ENCODE results near the gene FLT3LG. TPM values are rescaled to one million over a fixed set of nuclear protein-coding genes. Genes with fewer than 3 reads are reported as not detected.
A peak's percentile ranks its signal among the peaks of the same experiment; 100 is the strongest.

FLT3LG gene
- total and polyA plus RNA-seq, 2 of the 8 experiments (the other 6 are each of a cell fraction or from before 2014, with no cell fraction given): 1.6 to 3.2 TPM

GRCh38 chr19:49503582-49503962 lies 29.6 kb downstream of the FLT3LG start:
- ChIA-PET POLR2A (ENCODE audit: partially characterized antibody) (interaction anchor here (0.7 to 2.1 kb wide), 14 partner anchors 8 to 173 kb away, joined by 3 to 11 read pairs (median 4); partner anchors contain the start of gene RPL13A), CTCF (ENCODE audit: partially characterized antibody) (interaction anchor here (0.6 to 3.4 kb wide), 14 partner anchors 8 to 165 kb away, joined by 3 to 12 read pairs (median 4); partner anchors contain the start of gene PIH1D1)
- Histone ChIP-seq H3K4ac (replicated peaks; ENCODE audit: insufficient read length, low read depth, low read length) (no peak overlapping the region), H2BK120ac (replicated peaks; ENCODE audit: low read depth, low read length) (no peak overlapping the region), H3K56ac (replicated peaks; ENCODE audit: insufficient read length, low read depth, low read length) (no peak overlapping the region), H3K23me2 (ENCODE audit: low read depth, low read length) (peaks cover 8% of the 10 kb centered on the region; the same call in 1 of the 2 replicates), H4K20me1 (replicated peaks in 1 of 2; ENCODE audit: control insufficient read depth in 1 of 2, insufficient read depth in 2 of 2, low read length in 2 of 2) (peaks cover 6 to 8% of the 10 kb centered on the region in 2 experiments), H3K4me3 (ENCODE audit: extremely low read depth in 1 of 4, insufficient read depth in 2 of 4, low read depth in 3 of 4, low read length in 4 of 4) (no peak overlapping the region), H4K5ac (ENCODE audit: insufficient read length, low read depth, low read length) (no peak overlapping the region), H4K8ac (ENCODE audit: extremely low read depth, insufficient read depth, low read length) (no peak overlapping the region), H2BK5ac (ENCODE audit: low read depth, low read length) (no peak overlapping the region), H3K14ac (ENCODE audit: insufficient read length) (no peak overlapping the region), H3K9me3 (ENCODE audit: insufficient read depth in 2 of 2, low read depth in 1 of 2, low read length in 1 of 2) (no peaks in the 10 kb centered on the region), H3K18ac (ENCODE audit: extremely low read depth, low read length) (no peak overlapping the region), H2BK12ac (ENCODE audit: low read depth, low read length) (no peak overlapping the region), H3K79me1 (ENCODE audit: low read depth, low read length) (peaks cover 5% of the 10 kb centered on the region; the same call in 1 of the 2 replicates), H3K9ac (replicated peaks in 1 of 4; ENCODE audit: extremely low read depth in 1 of 4, low read depth in 3 of 4, low read length in 3 of 4) (no peak overlapping the region), H4K91ac (replicated peaks; ENCODE audit: insufficient read length, low read length) (no peak overlapping the region), H2BK15ac (ENCODE audit: low read length) (no peak overlapping the region), H3K4me2 (ENCODE audit: insufficient read depth in 1 of 2, low read depth in 2 of 2, low read length in 2 of 2) (no peak overlapping the region), H3K27me3 (replicated peaks in 1 of 4; ENCODE audit: control insufficient read depth in 3 of 4, extremely low read depth in 1 of 4, insufficient read depth in 3 of 4, low read length in 3 of 4) (no peaks in the 10 kb centered on the region), H2AFZ (ENCODE audit: low read length) (no peak overlapping the region), H3K23ac (ENCODE audit: insufficient read length) (no peak overlapping the region), H3K4me1 (replicated peaks in 1 of 4; ENCODE audit: control insufficient read depth in 3 of 4, insufficient read depth in 4 of 4, low read length in 3 of 4) (peaks cover 0 to 19% (median 13%) of the 10 kb centered on the region in 4 experiments; a peak in 6 of 7 replicates), H3K27ac (ENCODE audit: low read depth, low read length) (no peak overlapping the region), H2AK5ac (ENCODE audit: low read depth, low read length) (no peak overlapping the region), H2BK20ac (ENCODE audit: low read length) (no peak overlapping the region), H3K36me3 (ENCODE audit: control insufficient read depth in 2 of 4, insufficient read depth in 4 of 4, low read length in 3 of 4) (peaks cover 7 to 16% (median 10%) of the 10 kb centered on the region in 4 experiments; a peak in 7 of 8 replicates), H3K79me2 (ENCODE audit: control insufficient read depth in 1 of 2, insufficient read depth in 2 of 2, low read length in 2 of 2) (no peaks in the 10 kb centered on the region; a peak in 1 of 4 replicates)
- DNase-seq (ENCODE audit: low read depth in 1 of 2, low spot score in 2 of 2) (no peak), FAIRE-seq (no peak)
- TF ChIP-seq EP300 (IDR thresholded peaks at IDR 0.05; ENCODE audit: borderline replicate concordance in 1 of 2, low read depth in 2 of 2, low read length in 2 of 2) (peak in 1 of 2 experiments; percentile 5; a peak in 1 of 3 replicates), TCF12 (IDR thresholded peaks at IDR 0.05; ENCODE audit: low read depth, low read length) (peak; percentile 96), SIRT6 (IDR thresholded peaks at IDR 0.05; ENCODE audit: low read length) (no peak), POLR2AphosphoS5 (IDR thresholded peaks at IDR 0.05; ENCODE audit: low read depth, low read length) (peak; percentile 36; the same call in 1 of the 2 replicates)
- 81% methylated on average over 9 of the region's 9 CpGs; no CpG with 5 or more reads in 1 of the 2 experiments for WGBS, 2 experiments (ENCODE audit: extremely low coverage in 1 of 2, insufficient coverage in 1 of 2, insufficient read length in 1 of 2, insufficient replicate concordance in 2 of 2, low coverage in 1 of 2, low lambda C conversion rate in 2 of 2, missing lambda C conversion rate in 1 of 2)

Measured in H1 (cell line).